NCI-H524 (cell line): ENCODE measurements around the gene CWC15.
"Not testable (repeated sequence)": the region's sequence is repeated elsewhere in the genome, so short reads cannot be mapped to it uniquely, and the experiment has no call there.

Experiments used
- DNase-seq, 2 experiments: peaks; one replicate each; lab custom pipeline; 2025; lab: John Stamatoyannopoulos, UW

Gene CWC15

DNA sequence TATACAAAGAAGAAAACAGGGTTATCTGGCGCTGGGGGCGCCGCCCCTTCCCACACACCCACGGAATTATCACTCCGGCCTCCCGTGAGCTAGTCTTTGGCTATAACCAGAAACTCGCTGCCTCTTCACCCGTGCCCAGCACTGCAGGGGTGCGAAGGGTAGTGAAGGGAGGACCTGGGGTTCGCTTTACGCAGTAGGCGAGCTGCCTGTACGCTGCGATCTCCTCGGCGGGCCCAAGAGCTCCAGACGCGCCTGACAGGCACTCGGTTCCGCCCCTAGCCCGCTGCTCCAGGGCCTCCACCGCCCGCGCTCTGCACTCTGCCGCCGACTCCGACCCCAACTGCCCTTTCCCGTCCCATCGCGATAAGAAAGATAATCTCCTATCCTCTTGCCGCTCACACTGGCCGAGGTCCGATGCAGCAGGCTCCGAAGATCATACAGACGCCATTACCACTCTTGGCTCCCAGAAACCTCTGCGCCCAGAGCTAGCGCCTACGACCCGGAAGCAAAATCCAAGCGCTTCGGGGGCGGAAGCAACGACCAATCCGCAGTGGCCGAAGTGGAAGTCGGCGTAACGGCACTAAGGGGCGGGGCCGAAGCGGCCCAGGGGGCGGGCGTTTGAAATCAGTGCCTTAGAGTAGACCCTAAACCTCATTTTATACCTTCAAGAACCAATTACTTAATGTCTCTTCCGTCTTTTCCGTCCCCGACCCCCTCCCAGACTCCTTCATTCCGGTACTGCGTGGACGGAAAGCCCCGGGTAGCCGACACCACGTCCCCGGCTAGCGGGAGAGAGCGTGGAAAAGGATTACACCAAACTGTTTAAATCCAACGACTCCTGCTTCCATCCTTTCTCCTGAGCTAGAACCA lies at the start of gene CWC15, which contains the start of gene KDM4D:
Gene CWC15, minus strand, starts transcription at position 458 of the 870 bp plus-strand sequence. CDS start 1,371 bp downstream, outside the sequence.
Gene KDM4D, plus strand, starts transcription at position 611 of the 870 bp plus-strand sequence. CDS start 23,664 bp downstream, outside the sequence.
- peak; percentile 74 to 90 for DNase-seq

DNA sequence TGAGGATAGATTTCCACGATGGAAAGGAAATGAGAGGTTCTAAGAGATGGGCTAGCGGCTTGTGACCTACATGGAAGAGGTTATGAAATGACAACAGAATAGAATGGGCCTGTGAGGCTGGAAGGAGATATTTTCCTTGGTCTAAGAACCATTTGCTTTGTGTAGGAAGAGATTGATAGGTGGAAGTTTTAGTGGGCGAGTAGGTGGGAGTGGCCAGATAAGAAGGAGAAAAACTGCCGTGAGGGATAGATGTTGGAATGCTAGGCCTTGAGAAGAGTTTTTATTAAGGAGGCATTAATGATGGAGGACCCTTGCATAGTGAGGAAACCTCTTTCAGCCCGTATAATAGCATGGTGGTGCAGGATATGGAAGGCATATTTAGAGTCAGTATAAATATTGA lies 48.1 kb upstream of the CWC15 start:
- not testable (repeated sequence) for DNase-seq

DNA sequence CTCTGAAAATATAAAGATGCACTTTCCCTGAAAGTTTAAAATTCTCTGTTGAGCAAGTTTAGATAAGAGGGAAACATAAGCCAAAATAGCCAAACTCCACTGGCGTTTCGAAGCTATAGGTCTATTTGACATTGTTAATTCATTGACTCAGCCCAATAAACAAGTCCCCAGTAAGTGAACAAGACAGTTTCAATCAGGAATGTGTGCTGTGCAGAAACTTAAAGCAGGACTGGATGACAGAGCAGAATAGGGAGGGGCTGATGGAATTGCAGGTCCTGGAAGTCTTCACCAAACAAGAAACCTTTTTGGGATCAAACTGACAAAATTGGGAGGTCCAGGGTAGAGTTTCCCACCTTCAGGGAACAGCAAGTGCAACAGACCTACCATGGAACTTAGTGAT lies 42.8 kb upstream of the CWC15 start:
- DNase-seq = no peak

DNA sequence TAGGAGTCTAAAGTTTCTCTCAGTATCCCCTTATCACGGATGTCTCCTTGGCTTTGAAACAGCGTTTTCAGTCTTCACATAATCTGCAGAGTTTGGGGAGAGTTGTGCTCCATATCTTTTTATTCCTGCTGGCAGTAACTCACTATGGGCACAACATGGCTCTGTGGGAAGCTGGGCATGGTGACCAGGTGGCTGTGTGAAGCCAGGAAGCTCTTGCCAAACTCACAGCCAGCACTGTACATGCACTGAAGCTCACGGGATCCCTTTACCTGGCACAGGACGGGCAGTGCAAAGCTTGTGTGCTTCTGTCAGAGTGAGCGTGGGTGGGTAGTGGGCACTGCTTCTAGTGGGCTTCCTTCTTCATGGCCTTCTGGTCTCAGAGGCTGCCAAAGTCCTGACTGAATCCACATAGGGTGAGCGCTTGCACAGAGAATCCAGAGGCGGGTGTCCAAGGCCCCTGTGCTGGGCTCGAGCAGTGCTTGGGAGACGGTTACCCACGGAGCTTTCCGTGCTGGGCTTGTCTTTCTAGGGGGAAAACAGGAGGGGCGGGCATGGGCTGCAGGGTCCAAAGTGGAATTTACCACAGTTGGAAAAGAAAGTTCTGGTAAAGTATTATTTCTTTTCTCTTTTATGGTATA lies 40.9 kb upstream of the CWC15 start:
- DNase-seq = no peak

DNA sequence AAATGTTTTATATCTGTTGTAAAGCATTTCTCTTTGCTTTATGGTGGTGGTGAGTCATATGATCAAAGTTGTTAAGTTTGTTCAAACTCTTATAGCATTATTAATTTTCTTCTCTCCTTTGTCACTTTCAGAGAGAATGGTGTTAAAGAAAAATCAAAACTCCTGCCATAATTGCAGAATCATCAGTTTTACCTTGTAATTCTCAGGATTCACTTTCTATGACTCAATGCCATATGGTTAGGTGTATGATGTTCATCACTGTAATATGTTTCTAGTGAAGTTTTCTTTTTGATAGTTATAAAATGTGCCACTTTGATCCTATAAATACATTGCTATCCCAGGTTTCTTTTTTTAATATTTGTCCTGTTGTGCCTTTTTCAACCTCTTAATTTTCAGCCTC lies 38.0 kb upstream of the CWC15 start:
- DNase-seq = no peak

DNA sequence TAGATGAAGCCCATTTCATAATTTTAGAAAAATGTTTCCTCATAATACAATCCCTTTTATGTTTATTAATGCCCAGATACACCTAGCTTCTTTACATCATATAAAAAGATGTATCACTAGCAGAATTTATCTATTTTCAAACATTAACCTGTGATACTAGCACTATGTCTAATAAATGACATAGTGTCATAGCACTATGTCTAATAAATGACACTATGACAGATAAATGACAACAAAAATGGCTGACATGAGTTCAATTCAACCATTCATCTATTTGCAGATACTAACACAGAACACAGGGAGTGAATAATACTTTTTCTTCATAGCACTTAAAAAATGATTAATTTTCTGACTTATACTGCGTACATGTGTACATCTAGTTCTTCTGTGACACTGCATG lies 32.3 kb upstream of the CWC15 start:
- no peak for DNase-seq

DNA sequence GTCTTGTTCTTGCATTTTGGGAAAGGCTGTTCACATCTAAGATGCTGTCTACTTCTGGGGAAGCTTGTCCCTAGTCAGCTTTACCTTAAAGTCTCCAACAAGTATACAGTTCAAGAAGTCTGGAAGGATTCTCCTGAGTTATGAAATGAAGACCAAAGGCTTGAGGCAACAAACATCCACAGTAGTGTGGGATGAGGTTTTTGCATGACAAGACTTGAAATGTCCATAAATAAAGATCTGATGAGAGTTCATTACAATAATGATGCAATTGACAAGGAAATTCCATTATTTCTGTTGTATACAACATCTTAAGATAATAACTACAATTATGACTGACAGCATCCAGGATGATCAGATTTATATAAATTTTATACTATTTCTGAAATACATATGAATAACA lies 30.4 kb upstream of the CWC15 start:
- no peak for DNase-seq

DNA sequence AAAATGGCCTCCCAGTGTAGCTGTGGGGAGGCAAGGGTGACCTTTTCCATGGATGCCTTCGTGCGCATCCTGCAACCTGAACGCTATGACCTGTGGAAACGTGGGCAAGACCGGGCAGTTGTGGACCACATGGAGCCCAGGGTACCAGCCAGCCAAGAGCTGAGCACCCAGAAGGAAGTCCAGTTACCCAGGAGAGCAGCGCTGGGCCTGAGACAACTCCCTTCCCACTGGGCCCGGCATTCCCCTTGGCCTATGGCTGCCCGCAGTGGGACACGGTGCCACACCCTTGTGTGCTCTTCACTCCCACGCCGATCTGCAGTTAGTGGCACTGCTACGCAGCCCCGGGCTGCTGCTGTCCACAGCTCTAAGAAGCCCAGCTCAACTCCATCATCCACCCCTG lies 24.9 kb upstream of the CWC15 start:
- no peak for DNase-seq

DNA sequence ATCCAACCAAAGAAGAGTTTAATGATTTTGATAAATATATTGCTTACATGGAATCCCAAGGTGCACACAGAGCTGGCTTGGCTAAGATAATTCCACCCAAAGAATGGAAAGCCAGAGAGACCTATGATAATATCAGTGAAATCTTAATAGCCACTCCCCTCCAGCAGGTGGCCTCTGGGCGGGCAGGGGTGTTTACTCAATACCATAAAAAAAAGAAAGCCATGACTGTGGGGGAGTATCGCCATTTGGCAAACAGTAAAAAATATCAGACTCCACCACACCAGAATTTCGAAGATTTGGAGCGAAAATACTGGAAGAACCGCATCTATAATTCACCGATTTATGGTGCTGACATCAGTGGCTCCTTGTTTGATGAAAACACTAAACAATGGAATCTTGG lies 24.1 kb upstream of the CWC15 start:
- no peak for DNase-seq

DNA sequence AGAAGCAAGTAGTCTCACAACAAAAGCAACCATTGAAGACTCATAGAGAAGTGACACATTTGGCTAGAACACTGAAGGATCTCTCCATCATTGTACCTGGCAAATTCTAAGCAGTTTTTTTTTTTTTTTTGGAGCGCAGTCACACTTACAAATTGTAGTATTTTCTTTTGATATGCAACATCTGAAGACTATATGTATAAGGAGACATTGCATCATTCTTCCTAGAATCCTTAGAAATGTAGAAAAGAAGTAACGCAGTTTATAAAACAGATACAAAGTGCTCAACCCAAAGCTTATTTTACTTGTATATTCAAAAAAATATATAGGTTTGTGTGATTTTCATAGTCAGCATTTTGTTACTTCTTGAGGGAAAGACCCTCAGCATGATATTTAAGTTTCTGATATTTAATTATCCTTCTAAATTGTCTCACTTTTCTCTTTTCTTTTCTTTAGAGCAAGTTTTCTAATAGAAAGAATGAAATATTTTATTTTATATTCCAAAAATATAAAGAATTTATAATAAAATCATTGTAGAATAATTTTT lies 20.1 kb upstream of the CWC15 start:
- no peak for DNase-seq

DNA sequence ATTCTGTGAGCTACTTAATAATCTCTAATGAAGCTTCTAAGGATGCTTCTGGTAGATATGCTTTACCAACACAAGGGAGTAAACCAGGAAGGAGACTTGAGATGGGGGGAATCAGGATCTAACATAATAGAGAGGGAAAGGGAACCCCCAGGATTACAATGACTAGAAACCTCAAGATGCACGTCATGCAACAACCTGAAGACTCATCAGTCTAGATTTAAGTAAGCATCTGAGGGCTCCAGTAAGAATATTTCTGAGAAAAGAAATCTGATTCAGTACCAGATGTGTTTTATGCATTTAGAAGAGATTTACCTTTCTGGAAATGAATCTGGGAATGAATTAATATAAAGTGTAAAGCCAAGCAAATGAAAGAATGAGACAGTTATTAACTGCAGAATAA lies 15.4 kb upstream of the CWC15 start:
- no peak for DNase-seq

DNA sequence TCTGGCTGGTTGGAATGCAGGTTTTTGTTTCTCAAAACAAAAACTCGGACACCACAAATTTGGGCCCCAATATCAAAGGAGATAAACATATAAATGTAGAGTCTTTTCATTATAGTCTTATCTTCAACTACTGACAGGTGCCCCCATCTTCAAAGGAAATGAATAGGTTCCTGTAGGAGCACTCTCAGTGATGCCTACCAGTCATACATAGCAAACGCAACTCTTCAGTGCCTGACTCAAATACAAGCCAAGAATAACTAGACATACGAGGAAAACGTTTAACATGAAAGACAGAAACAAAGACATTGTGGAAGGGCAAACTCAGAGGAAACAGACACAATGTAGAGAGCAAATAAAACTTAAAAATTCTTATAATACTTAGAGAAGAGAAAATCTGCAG lies 14.0 kb upstream of the CWC15 start:
- no peak for DNase-seq

DNA sequence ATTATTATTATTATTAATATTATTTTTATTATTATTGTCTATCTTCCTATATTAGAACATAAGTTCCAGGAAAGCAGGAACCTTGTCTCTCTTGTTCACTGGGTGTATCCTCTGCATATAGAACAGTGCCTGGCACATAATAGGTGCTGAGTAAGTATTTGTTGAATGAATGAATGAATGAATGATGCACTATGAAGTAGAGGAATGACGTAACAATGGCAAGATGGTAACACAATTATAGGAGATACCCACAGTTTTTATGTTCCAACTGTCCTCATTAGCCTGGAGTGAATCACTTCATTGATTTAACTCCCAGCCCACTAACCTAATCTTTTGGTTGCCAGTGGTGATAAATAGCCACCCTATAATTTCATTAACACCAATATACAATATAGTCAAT lies 2.2 kb upstream of the CWC15 start:
- DNase-seq = no peak

DNA sequence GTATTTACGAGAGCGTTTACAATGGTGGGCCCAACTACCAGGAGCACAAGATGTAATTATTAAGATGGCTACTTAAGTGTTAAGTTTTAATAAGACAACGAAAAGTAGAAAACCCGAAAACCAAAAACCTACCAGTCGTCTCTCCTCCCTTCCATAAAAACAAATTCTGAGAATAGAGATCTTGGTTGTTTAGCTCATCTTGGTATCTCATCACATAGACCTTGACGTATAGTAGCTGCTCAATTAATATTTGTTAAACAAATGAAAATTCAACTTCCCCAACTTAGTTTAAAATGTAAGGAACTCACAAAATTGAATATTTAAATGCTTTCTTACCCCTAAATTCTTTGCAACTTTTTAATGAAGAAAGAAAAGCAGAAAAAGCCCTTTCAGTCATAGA lies 822 bp upstream of the CWC15 start:
- DNase-seq = no peak

DNA sequence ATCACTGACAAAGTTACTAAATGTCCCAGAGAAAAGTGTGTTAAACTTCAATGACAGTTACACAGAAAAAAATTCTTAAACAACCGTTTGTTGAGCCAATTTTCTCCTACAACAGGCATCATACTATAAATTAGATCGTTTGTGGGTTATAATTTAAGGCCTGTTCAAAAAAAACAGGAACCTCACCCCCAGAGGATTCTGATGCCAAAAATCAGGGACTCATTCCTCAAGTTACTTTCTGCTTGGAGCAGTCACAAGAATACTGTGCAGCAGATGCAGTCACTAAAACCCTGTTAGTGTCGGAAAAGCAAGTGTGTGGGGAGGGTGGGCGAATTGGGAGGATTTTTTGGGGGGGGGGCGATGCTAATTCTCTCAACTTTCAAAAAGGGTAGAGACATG lies 657 bp downstream of the CWC15 start:
- no peak for DNase-seq

DNA sequence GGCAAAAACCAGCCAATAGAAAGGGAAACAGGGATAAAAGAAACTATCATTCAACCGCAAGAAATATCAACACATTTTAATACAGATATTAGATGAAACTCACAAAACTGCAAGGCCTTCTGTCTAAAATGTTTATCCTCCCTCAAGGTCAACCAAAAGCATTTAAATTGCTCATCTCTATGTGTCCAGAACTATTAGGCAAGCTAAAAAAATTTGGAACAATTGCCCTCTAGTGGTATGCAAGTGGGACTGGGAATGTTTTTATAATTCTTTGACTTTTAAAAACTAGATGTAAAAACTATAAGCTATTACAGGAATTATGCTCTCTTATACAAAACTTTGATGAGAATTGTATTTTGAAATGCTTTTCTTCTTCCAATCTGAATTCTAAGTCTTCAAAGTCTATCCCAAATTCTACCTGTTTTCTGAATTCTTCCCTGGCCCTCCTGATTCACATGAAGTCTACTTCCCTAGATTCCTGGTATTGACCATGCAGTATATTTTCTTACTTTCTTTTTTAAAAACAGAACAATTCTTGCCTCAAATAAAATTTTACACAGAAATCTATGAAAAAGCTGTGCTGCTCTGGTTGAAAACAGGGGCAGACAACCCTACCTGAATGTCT lies 4.9 kb downstream of the CWC15 start:
- no peak for DNase-seq

DNA sequence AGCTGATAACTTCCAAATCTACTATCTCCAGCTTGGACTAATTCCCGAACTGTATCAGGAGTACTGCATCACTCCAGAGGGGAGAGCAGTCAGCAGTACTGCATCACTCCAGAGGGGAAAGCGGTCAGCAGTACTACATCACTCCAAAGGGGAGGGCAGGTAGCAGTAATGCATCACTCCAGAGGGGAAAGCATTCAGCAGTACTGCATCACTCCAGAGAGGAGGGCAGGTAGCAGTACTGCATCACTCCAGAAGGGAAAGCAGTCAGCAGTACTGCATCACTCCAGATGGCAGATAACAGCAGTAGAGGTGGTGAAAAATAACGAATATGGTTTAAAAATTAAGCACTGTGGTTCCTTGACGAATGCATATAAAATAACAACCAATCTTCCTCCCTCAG lies 8.4 kb downstream of the CWC15 start:
- no peak for DNase-seq

DNA sequence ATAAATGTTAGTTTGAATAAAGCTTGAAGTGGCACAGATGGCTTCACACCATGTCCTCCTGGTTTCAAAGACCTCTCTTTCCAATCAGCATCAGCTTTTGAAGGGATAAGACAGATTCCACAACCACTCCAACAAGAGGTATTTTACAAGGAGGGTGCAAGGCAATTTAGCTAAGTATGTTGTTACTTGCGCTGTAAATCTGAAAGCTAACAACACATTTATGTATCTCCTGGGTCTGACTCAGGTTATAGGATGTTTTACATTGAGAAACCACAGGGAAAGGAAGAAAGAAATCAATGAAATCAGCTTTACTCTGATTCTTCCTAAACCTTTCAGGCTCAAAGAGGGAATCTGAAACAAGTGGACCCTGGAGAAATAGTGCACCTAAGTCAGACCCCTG lies 12.1 kb downstream of the CWC15 start:
- peak; percentile 82 to 94 for DNase-seq

DNA sequence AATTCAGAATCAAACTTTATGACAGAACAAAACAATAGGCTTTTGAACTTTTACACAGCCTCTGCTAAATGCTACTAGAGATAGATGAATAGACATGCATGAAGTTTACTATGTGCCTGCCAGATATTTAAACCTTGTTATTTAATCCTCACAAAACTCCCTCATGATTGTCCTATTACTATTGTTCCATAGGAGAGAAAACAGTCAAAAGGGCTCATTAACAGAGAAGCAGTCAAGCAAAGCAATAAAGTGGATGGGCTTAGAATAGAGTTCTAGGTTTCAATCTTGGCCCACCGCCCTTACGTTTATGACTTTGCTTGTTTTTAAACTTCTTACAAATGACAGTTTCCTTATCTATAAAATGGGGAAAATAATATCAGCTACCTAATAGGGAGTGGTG lies 12.9 kb downstream of the CWC15 start:
- no peak for DNase-seq

DNA sequence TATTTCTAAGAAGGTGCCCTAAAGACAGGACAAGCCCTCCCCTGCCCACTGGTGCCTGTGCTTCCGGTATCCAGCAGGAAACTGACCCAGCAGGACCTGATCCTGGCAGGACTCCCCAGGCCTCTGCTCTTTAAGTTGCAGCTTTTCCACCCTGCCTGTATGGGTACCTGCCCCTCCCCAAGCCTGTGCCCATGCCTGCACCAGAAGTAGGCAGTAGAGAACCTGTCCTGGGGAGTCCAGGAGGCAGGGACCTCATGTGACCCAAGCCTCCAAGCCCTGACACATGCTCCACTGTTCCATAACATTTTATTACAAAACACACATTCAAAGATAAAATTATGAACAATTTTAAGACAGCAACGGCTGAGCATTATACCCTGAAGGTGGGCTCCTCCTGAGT lies 14.2 kb downstream of the CWC15 start:
- DNase-seq = no peak

DNA sequence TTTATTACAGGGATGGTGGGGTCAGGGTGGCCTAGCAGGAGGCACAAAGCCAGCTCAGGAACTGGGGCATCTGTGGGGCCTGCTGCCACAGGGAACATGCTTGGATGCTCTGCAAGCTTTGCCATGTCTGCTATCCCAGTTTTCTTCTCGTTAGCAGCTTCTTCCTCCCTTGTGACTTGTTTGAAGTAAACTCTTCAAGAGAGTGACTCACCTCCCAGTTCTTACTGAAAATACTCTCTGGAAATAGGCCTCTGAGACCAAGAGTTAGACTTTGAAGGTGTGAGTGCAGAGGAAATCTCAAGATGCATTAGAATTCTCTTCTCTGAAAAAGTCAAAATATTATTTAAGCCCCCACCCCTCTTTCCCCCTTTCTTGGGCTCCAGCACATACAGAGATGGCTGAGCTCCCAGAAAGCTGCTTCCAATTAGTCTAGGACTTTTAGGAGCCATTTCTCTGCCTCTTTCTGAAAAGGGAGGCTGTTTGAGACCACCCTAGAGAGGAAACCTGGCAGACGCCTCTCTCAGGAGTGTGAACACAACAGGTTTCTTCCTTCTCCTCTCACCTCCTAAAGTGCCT lies 15.1 kb downstream of the CWC15 start:
- no peak for DNase-seq

DNA sequence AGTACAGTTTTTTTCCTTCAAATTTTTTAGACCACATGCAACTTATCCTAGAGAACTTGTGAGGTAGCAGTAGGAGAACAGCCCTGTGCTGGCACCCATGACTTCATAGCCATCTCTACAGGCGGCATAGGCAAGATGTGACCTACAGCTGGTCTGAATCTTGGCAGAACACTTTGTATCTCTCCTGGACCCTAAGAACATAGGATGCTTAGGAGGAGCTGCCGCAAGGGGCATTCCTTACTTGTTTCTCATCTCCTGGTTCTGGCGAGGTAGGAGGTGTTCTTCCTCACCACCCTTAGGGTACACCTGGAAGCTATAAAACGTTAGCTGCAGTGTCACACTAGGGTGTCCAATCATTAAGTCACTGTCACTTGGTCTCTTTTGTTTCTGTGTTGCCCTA lies 16.4 kb downstream of the CWC15 start:
- DNase-seq = no peak
